Activated CD4-positive, alpha-beta T cell treated with anti-CD3 and anti-CD28 coated beads, Interleukin-2, amount 10 ng/mL, durations not matched to agents 7 days and 5 days (primary cell): ENCODE data around the gene SETBP1. TPM values are rescaled to one million over a fixed set of nuclear protein-coding genes. Genes with fewer than 3 reads are reported as not detected.

ENCODE experiments used
- CTCF ChIA-PET: fragments of 350-600 bp; sonication (Branson Sonifier 250); formaldehyde crosslinking; loops from one replicate; lab custom pipeline; 2021; ENCODE audit warnings: antibody characterized with exemption; lab: Charles Lee
- POLR2A ChIA-PET: fragments of 350-600 bp; sonication (Branson Sonifier 250); formaldehyde crosslinking; loops from one replicate; lab custom pipeline; 2021; ENCODE audit warnings: antibody characterized with exemption; lab: Charles Lee
- DNase-seq: peaks from one replicate; pipeline ENCODE4 v3.0.0-alpha.2; 2020
- H3K27ac Mint-ChIP-seq: one replicate; pipeline ENCODE4 v1.8.0; 2021; ENCODE audit warnings: mild to moderate bottlenecking, moderate library complexity, mixed read lengths
- H3K27me3 Mint-ChIP-seq: one replicate; pipeline ENCODE4 v1.8.0; 2021; ENCODE audit warnings: mixed read lengths
- H3K36me3 Mint-ChIP-seq: one replicate; pipeline ENCODE4 v1.8.0; 2021; ENCODE audit warnings: low read depth, mixed read lengths
- H3K4me1 Mint-ChIP-seq: one replicate; pipeline ENCODE4 v1.8.0; 2021; ENCODE audit warnings: mixed read lengths
- H3K4me3 Mint-ChIP-seq: one replicate; pipeline ENCODE4 v1.8.0; 2021; ENCODE audit warnings: mild to moderate bottlenecking, moderate library complexity, mixed read lengths
- H3K9me3 Mint-ChIP-seq: one replicate; pipeline ENCODE4 v1.8.0; 2021; ENCODE audit warnings: mixed read lengths
- total RNA-seq, 2 experiments: library from RNA; stranded (reverse); gene quantifications; one replicate each; pipeline ENCODE4 v1.2.3, GENCODE V29; 2021

Gene SETBP1
- total RNA-seq, 2 experiments from 2014 or later: 3.7 to 4.4 TPM

- Mint-ChIP-seq H3K36me3 (no peaks in the 10 kb centered on the region), H3K4me3 (no peak overlapping the region), H3K27me3 (peaks cover 36% of the 10 kb centered on the region), H3K4me1 (peaks cover 5% of the 10 kb centered on the region), H3K27ac (no peak overlapping the region), H3K9me3 (no peaks in the 10 kb centered on the region)
- no peak for DNase-seq
- ChIA-PET POLR2A (no interaction called here), CTCF (no interaction called here)
Observed at GRCh38 chr18:44698518-44698917, 17.8 kb downstream of the SETBP1 start.

GRCh38 chr18:44699572-44700261 is 19.0 kb downstream of the SETBP1 start:
- Mint-ChIP-seq H3K9me3 (no peaks in the 10 kb centered on the region), H3K4me1 (peaks cover 5% of the 10 kb centered on the region), H3K4me3 (no peak overlapping the region), H3K36me3 (no peaks in the 10 kb centered on the region), H3K27me3 (peaks cover 34% of the 10 kb centered on the region), H3K27ac (no peak overlapping the region)
- DNase-seq: no peak
- ChIA-PET POLR2A (no interaction called here), CTCF (interaction anchor here (0.6 kb wide), 1 partner anchor 103 kb away, joined by 4 read pairs; no protein-coding TSS in a partner anchor)

GRCh38 chr18:44700652-44701051 is 20.0 kb downstream of the SETBP1 start:
- POLR2A ChIA-PET: no interaction called here
- CTCF ChIA-PET: interaction anchor here (0.6 kb wide), 1 partner anchor 11 kb away, joined by 4 read pairs; no protein-coding TSS in a partner anchor

GRCh38 chr18:44701227-44701626 is 20.5 kb downstream of the SETBP1 start:
- ChIA-PET POLR2A (no interaction called here), CTCF (no interaction called here)
- DNase-seq: no peak
- H3K36me3 Mint-ChIP-seq: no peaks in the 10 kb centered on the region
- no peak overlapping the region for H3K27ac Mint-ChIP-seq
- peaks cover 5% of the 10 kb centered on the region for H3K4me1 Mint-ChIP-seq
- H3K27me3 Mint-ChIP-seq: peaks cover 29% of the 10 kb centered on the region
- H3K4me3 Mint-ChIP-seq: no peak overlapping the region
- no peaks in the 10 kb centered on the region for H3K9me3 Mint-ChIP-seq

More at GRCh38 chr18:44700652-44701051, 20.0 kb downstream of the SETBP1 start:
- Mint-ChIP-seq H3K9me3 (no peaks in the 10 kb centered on the region), H3K36me3 (no peaks in the 10 kb centered on the region), H3K27me3 (peaks cover 31% of the 10 kb centered on the region), H3K4me3 (no peak overlapping the region), H3K4me1 (peaks cover 5% of the 10 kb centered on the region), H3K27ac (no peak overlapping the region)
- no peak for DNase-seq

GRCh38 chr18:44702594-44702993 is 21.9 kb downstream of the SETBP1 start:
- H3K27ac Mint-ChIP-seq: no peak overlapping the region
- no peaks in the 10 kb centered on the region for H3K36me3 Mint-ChIP-seq
- H3K9me3 Mint-ChIP-seq: no peaks in the 10 kb centered on the region
- DNase-seq: no peak
- no peak overlapping the region for H3K4me3 Mint-ChIP-seq
- peaks cover 5% of the 10 kb centered on the region for H3K4me1 Mint-ChIP-seq
- peaks cover 34% of the 10 kb centered on the region for H3K27me3 Mint-ChIP-seq
- POLR2A ChIA-PET: no interaction called here
- CTCF ChIA-PET: interaction anchor here (1.0 kb wide), 1 partner anchor 15 kb away, joined by 3 read pairs; no protein-coding TSS in a partner anchor

GRCh38 chr18:44704135-44704789 is 23.6 kb downstream of the SETBP1 start:
- no peak overlapping the region for H3K4me3 Mint-ChIP-seq
- no peak for DNase-seq
- H3K4me1 Mint-ChIP-seq: peaks cover 2% of the 10 kb centered on the region
- ChIA-PET CTCF (interaction anchor here (0.9 kb wide), 1 partner anchor 17 kb away, joined by 5 read pairs; no protein-coding TSS in a partner anchor), POLR2A (no interaction called here)
- H3K27ac Mint-ChIP-seq: no peak overlapping the region
- peaks cover 41% of the 10 kb centered on the region for H3K27me3 Mint-ChIP-seq
- peaks cover 2% of the 10 kb centered on the region for H3K36me3 Mint-ChIP-seq
- H3K9me3 Mint-ChIP-seq: no peaks in the 10 kb centered on the region

GRCh38 chr18:44705075-44705675 is 24.5 kb downstream of the SETBP1 start:
- no peak for DNase-seq
- peaks cover 2% of the 10 kb centered on the region for H3K36me3 Mint-ChIP-seq
- CTCF ChIA-PET: interaction anchor here (1.2 kb wide), 1 partner anchor 9 kb away, joined by 4 read pairs; no protein-coding TSS in a partner anchor
- no peak overlapping the region for H3K4me3 Mint-ChIP-seq
- POLR2A ChIA-PET: no interaction called here
- peaks cover 10% of the 10 kb centered on the region for H3K4me1 Mint-ChIP-seq
- no peak overlapping the region for H3K27ac Mint-ChIP-seq
- peaks cover 36% of the 10 kb centered on the region for H3K27me3 Mint-ChIP-seq
- no peaks in the 10 kb centered on the region for H3K9me3 Mint-ChIP-seq

- H3K27me3 Mint-ChIP-seq: peaks cover 31% of the 10 kb centered on the region
- H3K9me3 Mint-ChIP-seq: no peaks in the 10 kb centered on the region
- H3K4me3 Mint-ChIP-seq: no peak overlapping the region
- DNase-seq: no peak
- ChIA-PET POLR2A (no interaction called here), CTCF (interaction anchor here (1.0 to 2.4 kb wide), 2 partner anchors 10 to 14 kb away, joined by 4 to 6 read pairs; no protein-coding TSS in a partner anchor)
- H3K27ac Mint-ChIP-seq: no peak overlapping the region
- H3K4me1 Mint-ChIP-seq: peaks cover 15% of the 10 kb centered on the region
- peaks cover 2% of the 10 kb centered on the region for H3K36me3 Mint-ChIP-seq
Observed at GRCh38 chr18:44708451-44709083, 27.9 kb downstream of the SETBP1 start.

GRCh38 chr18:44709307-44710126 is 28.8 kb downstream of the SETBP1 start:
- Mint-ChIP-seq H3K4me3 (no peak overlapping the region), H3K27ac (peak overlapping the region; percentile 52), H3K9me3 (no peaks in the 10 kb centered on the region), H3K27me3 (peaks cover 32% of the 10 kb centered on the region), H3K4me1 (peaks cover 15% of the 10 kb centered on the region), H3K36me3 (peaks cover 2% of the 10 kb centered on the region)
- POLR2A ChIA-PET: no interaction called here
- CTCF ChIA-PET: interaction anchor here (0.7 to 2.4 kb wide), 3 partner anchors 9 to 28 kb away, joined by 4 to 6 read pairs (median 6); no protein-coding TSS in a partner anchor
- DNase-seq: no peak

GRCh38 chr18:44710931-44711330 is 30.2 kb downstream of the SETBP1 start:
- Mint-ChIP-seq H3K4me1 (peaks cover 15% of the 10 kb centered on the region), H3K36me3 (peaks cover 2% of the 10 kb centered on the region), H3K4me3 (no peak overlapping the region)

GRCh38 chr18:44712025-44712424 is 31.3 kb downstream of the SETBP1 start:
- peaks cover 2% of the 10 kb centered on the region for H3K36me3 Mint-ChIP-seq
- ChIA-PET CTCF (interaction anchor here (1.0 to 1.7 kb wide), 3 partner anchors 18 to 175 kb away, joined by 3 to 4 read pairs (median 3); no protein-coding TSS in a partner anchor), POLR2A (no interaction called here)
- H3K9me3 Mint-ChIP-seq: no peaks in the 10 kb centered on the region
- H3K27me3 Mint-ChIP-seq: peaks cover 22% of the 10 kb centered on the region
- no peak overlapping the region for H3K4me3 Mint-ChIP-seq
- H3K4me1 Mint-ChIP-seq: peaks cover 25% of the 10 kb centered on the region
- DNase-seq: no peak
- H3K27ac Mint-ChIP-seq: no peak overlapping the region

More at GRCh38 chr18:44710931-44711330, 30.2 kb downstream of the SETBP1 start:
- Mint-ChIP-seq H3K27ac (no peak overlapping the region), H3K27me3 (peaks cover 27% of the 10 kb centered on the region), H3K9me3 (no peaks in the 10 kb centered on the region)
- no peak for DNase-seq
- ChIA-PET CTCF (interaction anchor here (0.7 kb wide), 1 partner anchor 10 kb away, joined by 4 read pairs; no protein-coding TSS in a partner anchor), POLR2A (no interaction called here)
